MCF 10A (cell line): ENCODE measurements around the gene ZSWIM5. TPM values are rescaled to one million over a fixed set of nuclear protein-coding genes. Genes with fewer than 3 reads are reported as not detected.
"Not testable (repeated sequence)": the region's sequence is repeated elsewhere in the genome, so short reads cannot be mapped to it uniquely, and the experiment has no call there.

Source experiments
- BruUV-seq: library from RNA; stranded (reverse); fragments of 400-500 nt; replicated peaks from 2 replicates; lab custom pipeline; 2021; lab: Mats Ljungman, UMichigan
- CTCF ChIA-PET: fragments of 300-600 bp; sonication (Branson Sonifier 250); formaldehyde crosslinking; extraction: SDS; loops from one replicate; lab custom pipeline; 2021; ENCODE audit warnings: antibody characterized with exemption, inconsistent platforms; lab: Yijun Ruan, JAX
- POLR2A ChIA-PET: fragments of 300-600, 350-650 bp; sonication (Branson Sonifier 250); formaldehyde crosslinking; extraction: SDS; loops from one replicate; lab custom pipeline; 2020; ENCODE audit warnings: antibody characterized with exemption, inconsistent platforms; lab: Yijun Ruan, JAX
- DNase-seq: peaks from one replicate; pipeline ENCODE4 v3.0.0-alpha.2; 2018; ENCODE audit not compliant: unreplicated experiment
- H3K27ac Mint-ChIP-seq: one replicate; pipeline ENCODE4 v1.8.0; 2022; ENCODE audit warnings: mild to moderate bottlenecking, low read depth, mixed read lengths; ENCODE audit not compliant: unreplicated experiment
- H3K27me3 Mint-ChIP-seq: one replicate; pipeline ENCODE4 v1.8.0; 2022; ENCODE audit warnings: mixed read lengths; ENCODE audit not compliant: insufficient read depth, unreplicated experiment
- H3K36me3 Mint-ChIP-seq: one replicate; pipeline ENCODE4 v1.8.0; 2022; ENCODE audit warnings: mild to moderate bottlenecking, moderate library complexity, mixed read lengths; ENCODE audit not compliant: insufficient read depth, unreplicated experiment
- H3K4me1 Mint-ChIP-seq: one replicate; pipeline ENCODE4 v1.8.0; 2022; ENCODE audit warnings: mixed read lengths; ENCODE audit not compliant: insufficient read depth, unreplicated experiment
- H3K4me3 Mint-ChIP-seq: one replicate; pipeline ENCODE4 v1.8.0; 2022; ENCODE audit warnings: mild to moderate bottlenecking, moderate library complexity, mixed read lengths; ENCODE audit not compliant: unreplicated experiment
- H3K9me3 Mint-ChIP-seq: one replicate; pipeline ENCODE4 v1.8.0; 2022; ENCODE audit warnings: mixed read lengths; ENCODE audit not compliant: unreplicated experiment
- intact Hi-C: fragments of 100-400 bp; cut with micrococcal nuclease; formaldehyde crosslinking; loops from 2 replicates; pipeline ENCODE4 v1.14.1; 2022
- total RNA-seq: library from RNA; stranded (reverse); gene quantifications from 2 replicates; pipeline ENCODE4 v1.2.3, GENCODE V29; 2022
- TF ChIP-seq, protein P1 (sequence below): fragments of 200-600 bp; IDR thresholded peaks from one replicate; pipeline ENCODE4 v1.8.0; 2022; ENCODE audit warnings: antibody characterized with exemption, mild to moderate bottlenecking; ENCODE audit not compliant: unreplicated experiment

ZSWIM5 gene
- total RNA-seq, 1 experiment from 2014 or later: 0.14 TPM

DNA sequence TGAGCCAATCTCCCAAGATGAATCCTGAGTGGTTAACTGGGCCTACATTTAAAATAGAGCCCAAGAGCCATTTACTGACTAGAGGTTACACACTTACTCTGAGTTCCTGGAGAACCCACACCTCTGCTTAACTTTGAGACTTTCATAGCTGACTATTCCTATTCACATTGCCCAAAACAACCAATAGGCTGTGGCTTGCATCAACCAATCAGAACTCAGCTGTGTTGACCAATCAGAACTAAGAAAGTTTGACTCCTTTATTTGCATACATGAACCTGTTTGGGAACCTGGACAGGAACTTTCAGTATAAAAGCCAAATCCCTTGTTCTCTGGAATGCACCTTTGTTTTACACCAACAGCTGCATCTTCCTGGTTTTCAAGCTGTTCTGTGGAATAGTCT, 9.5 kb downstream of the ZSWIM5 start:
- TF ChIP-seq, protein P1, sequence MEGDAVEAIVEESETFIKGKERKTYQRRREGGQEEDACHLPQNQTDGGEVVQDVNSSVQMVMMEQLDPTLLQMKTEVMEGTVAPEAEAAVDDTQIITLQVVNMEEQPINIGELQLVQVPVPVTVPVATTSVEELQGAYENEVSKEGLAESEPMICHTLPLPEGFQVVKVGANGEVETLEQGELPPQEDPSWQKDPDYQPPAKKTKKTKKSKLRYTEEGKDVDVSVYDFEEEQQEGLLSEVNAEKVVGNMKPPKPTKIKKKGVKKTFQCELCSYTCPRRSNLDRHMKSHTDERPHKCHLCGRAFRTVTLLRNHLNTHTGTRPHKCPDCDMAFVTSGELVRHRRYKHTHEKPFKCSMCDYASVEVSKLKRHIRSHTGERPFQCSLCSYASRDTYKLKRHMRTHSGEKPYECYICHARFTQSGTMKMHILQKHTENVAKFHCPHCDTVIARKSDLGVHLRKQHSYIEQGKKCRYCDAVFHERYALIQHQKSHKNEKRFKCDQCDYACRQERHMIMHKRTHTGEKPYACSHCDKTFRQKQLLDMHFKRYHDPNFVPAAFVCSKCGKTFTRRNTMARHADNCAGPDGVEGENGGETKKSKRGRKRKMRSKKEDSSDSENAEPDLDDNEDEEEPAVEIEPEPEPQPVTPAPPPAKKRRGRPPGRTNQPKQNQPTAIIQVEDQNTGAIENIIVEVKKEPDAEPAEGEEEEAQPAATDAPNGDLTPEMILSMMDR: no peak
- H3K4me1 Mint-ChIP-seq: no peaks in the 10 kb centered on the region
- H3K9me3 Mint-ChIP-seq: no peaks in the 10 kb centered on the region
- peaks cover 10% of the 10 kb centered on the region for H3K27me3 Mint-ChIP-seq
- no peak overlapping the region for H3K4me3 Mint-ChIP-seq
- intact Hi-C loops: no loop called here
- BruUV-seq: no TSS peak
- POLR2A ChIA-PET: no interaction called here
- H3K27ac Mint-ChIP-seq: no peak overlapping the region
- no peaks in the 10 kb centered on the region for H3K36me3 Mint-ChIP-seq
- no peak for DNase-seq
- CTCF ChIA-PET: no interaction called here

DNA sequence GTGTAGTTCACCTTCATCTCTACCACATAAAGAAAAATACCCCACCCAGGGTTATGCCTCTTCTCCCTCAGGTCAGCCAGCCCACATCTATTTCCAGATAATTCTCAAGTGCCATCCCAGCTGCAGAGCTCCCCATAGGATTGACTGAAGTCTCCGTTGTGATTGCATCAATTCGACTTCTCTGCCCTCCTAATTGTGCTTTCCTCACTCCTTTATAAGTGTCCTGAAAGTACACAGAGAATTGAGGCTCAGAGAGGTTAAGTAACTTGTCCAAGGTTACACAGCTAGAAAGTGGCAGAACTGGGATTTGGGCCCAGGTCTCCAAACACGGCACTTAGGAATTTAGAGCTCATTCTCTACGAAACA, 15.0 kb downstream of the ZSWIM5 start:
- Mint-ChIP-seq H3K27ac (no peak overlapping the region), H3K9me3 (no peaks in the 10 kb centered on the region), H3K4me3 (no peak overlapping the region), H3K4me1 (no peaks in the 10 kb centered on the region), H3K27me3 (no peaks in the 10 kb centered on the region), H3K36me3 (no peaks in the 10 kb centered on the region)
- ChIA-PET POLR2A (interaction anchor here (0.6 to 1.4 kb wide), 2 partner anchors 158 to 265 kb away, joined by 3 read pairs; no protein-coding TSS in a partner anchor), CTCF (no interaction called here)
- no TSS peak for BruUV-seq
- no peak for DNase-seq
- TF ChIP-seq, protein P1: no peak
- intact Hi-C loops: no loop called here

DNA sequence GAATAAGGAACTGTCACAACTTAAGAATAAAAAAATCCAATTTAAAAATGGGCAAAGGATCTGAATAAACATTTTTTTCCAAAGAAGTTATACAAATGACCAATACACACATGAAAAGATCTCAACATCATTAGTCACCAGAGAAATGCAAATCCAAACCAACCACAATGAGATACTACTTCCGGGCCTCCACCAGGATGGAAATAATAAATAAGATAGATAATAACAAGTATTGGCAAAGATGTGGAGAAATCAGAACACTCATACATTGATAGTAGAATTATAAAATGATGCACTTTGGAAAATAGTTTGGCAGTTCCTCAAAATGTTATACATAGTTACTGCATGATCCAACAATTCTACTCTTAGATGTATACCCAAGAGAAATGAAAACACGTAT, 18.7 kb downstream of the ZSWIM5 start:
- intact Hi-C loops: no loop called here
- H3K27me3 Mint-ChIP-seq: no peaks in the 10 kb centered on the region
- DNase-seq: no peak
- no peak overlapping the region for H3K27ac Mint-ChIP-seq
- no peaks in the 10 kb centered on the region for H3K4me1 Mint-ChIP-seq
- no peak overlapping the region for H3K4me3 Mint-ChIP-seq
- TF ChIP-seq, protein P1: no peak
- ChIA-PET CTCF (no interaction called here), POLR2A (no interaction called here)
- BruUV-seq: no TSS peak
- no peaks in the 10 kb centered on the region for H3K36me3 Mint-ChIP-seq
- H3K9me3 Mint-ChIP-seq: no peaks in the 10 kb centered on the region

- H3K36me3 Mint-ChIP-seq, intact Hi-C loops, H3K9me3 Mint-ChIP-seq, CTCF ChIA-PET, H3K27ac Mint-ChIP-seq, H3K4me3 Mint-ChIP-seq, H3K4me1 Mint-ChIP-seq, POLR2A ChIA-PET, BruUV-seq, H3K27me3 Mint-ChIP-seq: not testable (repeated sequence)
- DNase-seq: peak; percentile 80
These were observed 26.4 kb downstream of the ZSWIM5 start for GRCh38 chr1:45179918-45180519.

- peaks cover 7% of the 10 kb centered on the region for H3K9me3 Mint-ChIP-seq
- intact Hi-C loops: no loop called here
- CTCF ChIA-PET: no interaction called here
- no peak overlapping the region for H3K27ac Mint-ChIP-seq
- TF ChIP-seq, protein P1: no peak
- POLR2A ChIA-PET: no interaction called here
- DNase-seq: peak; percentile 65
- no peaks in the 10 kb centered on the region for H3K27me3 Mint-ChIP-seq
- H3K36me3 Mint-ChIP-seq: no peaks in the 10 kb centered on the region
- peaks cover 5% of the 10 kb centered on the region for H3K4me1 Mint-ChIP-seq
- no peak overlapping the region for H3K4me3 Mint-ChIP-seq
- no TSS peak for BruUV-seq
These were observed 29.0 kb downstream of the ZSWIM5 start for GRCh38 chr1:45177452-45177851.
